PC-9 (cell line): Measurements from ENCODE around the gene OR6S1. TPM values are rescaled to one million over a fixed set of nuclear protein-coding genes. Genes with fewer than 3 reads are reported as not detected.
A peak's percentile ranks its signal among the peaks of the same experiment; 100 is the strongest.

Source experiments
- BruUV-seq: library from RNA; stranded (reverse); fragments of 400-500 nt; replicated peaks from 2 replicates; lab custom pipeline; 2021; lab: Mats Ljungman, UMichigan
- CTCF ChIA-PET: fragments of 300-600 bp; sonication (Branson Sonifier 250); formaldehyde crosslinking; loops from one replicate; lab custom pipeline; 2022; ENCODE audit warnings: antibody characterized with exemption; lab: Charles Lee
- POLR2A ChIA-PET: fragments of 300-600 bp; sonication (Branson Sonifier 250); formaldehyde crosslinking; loops from one replicate; lab custom pipeline; 2022; ENCODE audit warnings: antibody characterized with exemption; ENCODE audit not compliant: unreplicated experiment; lab: Charles Lee
- DNase-seq, 2 experiments: peaks; one replicate each; pipeline versions ENCODE4 v3.0.0 to v3.0.0-alpha.2; 2015 to 2022; ENCODE audit warnings: mixed read lengths in 1 of 2
- H2AFZ ChIP-seq: fragments of 200-600 bp; sonication (generic); 2 replicates; pipeline ENCODE4 v1.8.1; 2017; ENCODE audit warnings: antibody characterized with exemption
- H3F3A ChIP-seq: fragments of 200-600 bp; sonication (generic); 2 replicates; pipeline ENCODE4 v1.8.1; 2017; ENCODE audit warnings: antibody characterized with exemption, mild to moderate bottlenecking, low read depth; ENCODE audit not compliant: insufficient read depth
- H3K27ac ChIP-seq: fragments of 200-600 bp; sonication (generic); 2 replicates; pipeline ENCODE4 v1.6.1; 2016; ENCODE audit warnings: mixed run types
- H3K27me3 ChIP-seq: fragments of 200-600 bp; sonication (generic); 2 replicates; pipeline ENCODE4 v1.6.1; 2016; ENCODE audit warnings: low read depth, mixed run types; ENCODE audit not compliant: insufficient read depth
- H3K36me3 ChIP-seq: fragments of 200-600 bp; sonication (generic); 2 replicates; pipeline ENCODE4 v1.6.1; 2016; ENCODE audit warnings: low read depth, mixed run types
- H3K4me1 ChIP-seq: fragments of 200-600 bp; sonication (generic); replicated peaks from 2 replicates; pipeline ENCODE4 v1.6.1; 2016; ENCODE audit warnings: mixed run types; ENCODE audit not compliant: insufficient read depth
- H3K4me2 ChIP-seq: fragments of 200-600 bp; sonication (generic); 2 replicates; pipeline ENCODE4 v1.6.1; 2017; ENCODE audit warnings: mixed run types
- H3K4me3 ChIP-seq: fragments of 200-600 bp; sonication (generic); 2 replicates; pipeline ENCODE4 v1.6.1; 2016; ENCODE audit warnings: mixed run types
- H3K79me2 ChIP-seq: fragments of 200-600 bp; sonication (generic); 2 replicates; pipeline ENCODE4 v1.6.1; 2017; ENCODE audit warnings: low read depth, mixed run types
- H3K9me2 ChIP-seq: fragments of 200-600 bp; sonication (generic); 2 replicates; pipeline ENCODE4 v1.8.1; 2017; ENCODE audit warnings: mild to moderate bottlenecking; ENCODE audit not compliant: insufficient read depth
- H3K9me3 ChIP-seq: fragments of 200-600 bp; sonication (generic); 2 replicates; pipeline ENCODE4 v1.8.1; 2016; ENCODE audit warnings: low read depth; ENCODE audit not compliant: insufficient read depth
- H4K20me1 ChIP-seq: fragments of 200-600 bp; sonication (generic); 2 replicates; pipeline ENCODE4 v1.8.1; 2017; ENCODE audit not compliant: insufficient read depth
- EZH2 ChIP-seq: fragments of 200-600 bp; sonication (generic); IDR thresholded peaks from 2 replicates; pipeline ENCODE4 v1.8.0; 2017; ENCODE audit warnings: antibody characterized with exemption, low read depth
- intact Hi-C: fragments of 100-400 bp; cut with micrococcal nuclease; formaldehyde crosslinking; loops from one replicate; pipeline ENCODE4 v1.10.0; 2022; ENCODE audit not compliant: unreplicated experiment
- total RNA-seq: library from RNA; stranded (reverse); gene quantifications from 2 replicates; pipeline ENCODE4 v1.2.3, GENCODE V29; 2021
- TF ChIP-seq, protein P1 (sequence below): fragments of 200-600 bp; sonication (generic); conservative IDR thresholded peaks from 2 replicates; pipeline ENCODE4 v1.6.1; 2017; ENCODE audit warnings: mixed run types, antibody characterized with exemption, mild to moderate bottlenecking, moderate library complexity

Gene OR6S1
- total RNA-seq, 1 experiment from 2014 or later: not detected

DNA sequence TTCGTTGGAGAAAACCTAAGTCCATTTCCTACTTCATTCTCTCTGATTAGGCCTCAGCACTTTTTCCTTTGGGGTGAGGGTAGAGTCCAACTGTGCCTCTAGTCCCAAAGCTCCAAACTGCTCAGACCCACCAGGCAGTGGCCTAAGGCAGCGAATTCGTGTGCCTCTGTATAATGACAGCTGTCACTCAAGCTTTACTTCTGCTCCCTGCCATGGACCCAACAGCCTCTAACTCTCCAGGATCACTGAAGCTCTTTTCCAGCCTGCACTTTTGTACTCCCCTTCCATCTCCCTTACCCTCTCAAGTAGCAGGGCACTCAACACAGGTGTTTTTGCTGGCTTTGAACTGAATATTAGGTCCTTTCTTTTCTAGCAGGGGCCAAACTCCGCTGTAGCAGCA is 14.8 kb upstream of the OR6S1 start:
- Histone ChIP-seq H3K9me3 (no peaks in the 10 kb centered on the region), H2AFZ (no peak overlapping the region), H3K79me2 (no peaks in the 10 kb centered on the region), H3K27me3 (no peaks in the 10 kb centered on the region), H4K20me1 (no peaks in the 10 kb centered on the region), H3K36me3 (no peaks in the 10 kb centered on the region), H3K4me1 (no peaks in the 10 kb centered on the region), H3K9me2 (no peaks in the 10 kb centered on the region), H3K27ac (no peak overlapping the region), H3K4me2 (no peak overlapping the region), H3K4me3 (no peak overlapping the region), H3F3A (no peaks in the 10 kb centered on the region)
- intact Hi-C loops: no loop called here
- no peak for DNase-seq
- POLR2A ChIA-PET: no interaction called here
- CTCF ChIA-PET: no interaction called here
- TF ChIP-seq, protein P1, sequence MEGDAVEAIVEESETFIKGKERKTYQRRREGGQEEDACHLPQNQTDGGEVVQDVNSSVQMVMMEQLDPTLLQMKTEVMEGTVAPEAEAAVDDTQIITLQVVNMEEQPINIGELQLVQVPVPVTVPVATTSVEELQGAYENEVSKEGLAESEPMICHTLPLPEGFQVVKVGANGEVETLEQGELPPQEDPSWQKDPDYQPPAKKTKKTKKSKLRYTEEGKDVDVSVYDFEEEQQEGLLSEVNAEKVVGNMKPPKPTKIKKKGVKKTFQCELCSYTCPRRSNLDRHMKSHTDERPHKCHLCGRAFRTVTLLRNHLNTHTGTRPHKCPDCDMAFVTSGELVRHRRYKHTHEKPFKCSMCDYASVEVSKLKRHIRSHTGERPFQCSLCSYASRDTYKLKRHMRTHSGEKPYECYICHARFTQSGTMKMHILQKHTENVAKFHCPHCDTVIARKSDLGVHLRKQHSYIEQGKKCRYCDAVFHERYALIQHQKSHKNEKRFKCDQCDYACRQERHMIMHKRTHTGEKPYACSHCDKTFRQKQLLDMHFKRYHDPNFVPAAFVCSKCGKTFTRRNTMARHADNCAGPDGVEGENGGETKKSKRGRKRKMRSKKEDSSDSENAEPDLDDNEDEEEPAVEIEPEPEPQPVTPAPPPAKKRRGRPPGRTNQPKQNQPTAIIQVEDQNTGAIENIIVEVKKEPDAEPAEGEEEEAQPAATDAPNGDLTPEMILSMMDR: no peak
- no peak for TF ChIP-seq EZH2
- no TSS peak for BruUV-seq

DNA sequence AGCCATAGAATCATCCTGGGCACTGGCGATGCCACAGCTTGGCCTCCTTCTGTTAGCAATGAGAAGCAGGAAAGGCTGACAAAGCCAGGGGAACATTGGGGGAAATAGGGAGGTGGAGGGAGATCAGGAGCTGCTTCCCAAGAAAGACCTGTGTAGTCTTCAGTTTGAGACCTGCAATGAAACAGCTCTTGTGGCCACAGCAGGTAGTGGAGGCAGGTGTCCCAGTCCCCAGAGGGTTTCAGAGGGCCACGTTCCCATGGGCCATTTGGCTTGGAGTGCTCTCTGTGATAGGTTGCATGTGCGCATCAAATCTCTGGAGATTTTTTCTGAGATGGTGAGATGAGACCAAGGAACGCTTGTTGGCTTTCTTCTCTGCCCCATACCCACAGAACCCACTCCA is 14.4 kb upstream of the OR6S1 start:
- no peaks in the 10 kb centered on the region for H3K27me3 ChIP-seq
- CTCF ChIA-PET: no interaction called here
- intact Hi-C loops: no loop called here

DNA sequence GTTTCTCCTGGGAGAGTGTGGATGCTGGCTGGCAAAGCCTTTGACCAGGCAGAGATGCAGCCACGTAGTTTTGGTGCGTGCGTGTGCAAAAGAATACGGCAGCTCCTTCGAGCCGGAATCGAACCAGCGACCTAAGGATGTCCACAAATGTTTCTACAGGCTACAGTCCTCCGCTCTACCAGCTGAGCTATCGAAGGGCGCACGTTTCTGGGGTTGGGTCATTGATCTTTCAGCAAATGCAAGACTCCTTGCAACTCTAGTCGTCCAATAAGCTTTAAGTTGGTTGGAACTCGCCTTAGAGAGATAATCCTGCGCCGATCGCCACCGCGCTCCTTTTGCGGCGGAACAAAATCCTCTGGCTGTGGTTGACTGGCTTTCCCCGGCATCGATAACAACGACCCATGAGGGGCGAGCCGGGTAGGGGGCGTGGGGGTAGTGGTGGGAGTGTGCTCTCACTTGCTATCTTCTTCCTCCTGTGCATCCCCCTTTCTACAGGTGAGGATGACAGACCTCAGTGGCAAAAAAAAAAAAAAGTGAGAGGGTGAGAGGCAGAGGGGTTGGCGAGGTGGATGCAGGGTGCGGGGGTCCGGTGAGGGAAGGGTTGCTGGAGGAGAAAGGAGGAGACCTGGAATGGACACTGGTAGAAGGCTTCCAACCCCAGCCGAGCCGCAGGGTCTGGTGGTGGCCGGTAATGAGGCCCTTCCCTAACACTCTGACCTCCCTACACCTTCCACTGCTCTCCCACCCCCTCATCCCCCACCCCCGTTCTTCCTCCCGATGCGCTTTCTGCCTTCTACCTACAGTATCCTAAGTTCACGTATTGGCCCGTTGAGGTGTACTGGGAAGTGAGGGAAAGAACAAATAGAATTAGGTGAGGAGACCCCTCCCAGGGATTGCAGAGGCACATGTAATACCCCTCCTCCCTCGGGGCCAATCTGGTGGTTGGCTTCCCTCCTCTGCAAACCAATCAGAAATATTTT is 11.8 kb upstream of the OR6S1 start:
- peak in 1 of 2 experiments; percentile 50 for DNase-seq
- intact Hi-C loops: no loop called here
- no peaks in the 10 kb centered on the region for H3K9me3 ChIP-seq
- H4K20me1 ChIP-seq: no peaks in the 10 kb centered on the region
- H3K27ac ChIP-seq: no peak overlapping the region
- H3K4me2 ChIP-seq: peak overlapping the region; percentile 65
- no peaks in the 10 kb centered on the region for H3K36me3 ChIP-seq
- ChIA-PET POLR2A (no interaction called here), CTCF (no interaction called here)
- no peaks in the 10 kb centered on the region for H3K27me3 ChIP-seq
- H3K4me3 ChIP-seq: peak overlapping the region; percentile 43; the same call in 1 of the 2 replicates
- no TSS peak for BruUV-seq
- H3K9me2 ChIP-seq: no peaks in the 10 kb centered on the region
- no peaks in the 10 kb centered on the region for H3K79me2 ChIP-seq
- H3K4me1 ChIP-seq: no peaks in the 10 kb centered on the region
- H3F3A ChIP-seq: no peaks in the 10 kb centered on the region
- TF ChIP-seq, protein P1: no peak
- TF ChIP-seq EZH2: no peak
- 0 out of 2 replicates have a peak overlapping the region, but pooled peaks have one; percentile 27 for H2AFZ ChIP-seq

More for the DNA sequence above, 14.4 kb upstream of the OR6S1 start:
- POLR2A ChIA-PET: no interaction called here
- Histone ChIP-seq H3K36me3 (no peaks in the 10 kb centered on the region), H3K9me2 (no peaks in the 10 kb centered on the region), H3K27ac (no peak overlapping the region), H3K4me2 (no peak overlapping the region), H3F3A (no peaks in the 10 kb centered on the region), H3K79me2 (no peaks in the 10 kb centered on the region), H3K4me3 (no peak overlapping the region), H4K20me1 (no peaks in the 10 kb centered on the region), H3K4me1 (no peaks in the 10 kb centered on the region), H3K9me3 (no peaks in the 10 kb centered on the region), H2AFZ (no peak overlapping the region)
- DNase-seq: no peak
- BruUV-seq: no TSS peak
- TF ChIP-seq, protein P1: no peak
- TF ChIP-seq EZH2: no peak
